ENCODE results near the gene CEP72.

The CEP72 gene

DNA sequence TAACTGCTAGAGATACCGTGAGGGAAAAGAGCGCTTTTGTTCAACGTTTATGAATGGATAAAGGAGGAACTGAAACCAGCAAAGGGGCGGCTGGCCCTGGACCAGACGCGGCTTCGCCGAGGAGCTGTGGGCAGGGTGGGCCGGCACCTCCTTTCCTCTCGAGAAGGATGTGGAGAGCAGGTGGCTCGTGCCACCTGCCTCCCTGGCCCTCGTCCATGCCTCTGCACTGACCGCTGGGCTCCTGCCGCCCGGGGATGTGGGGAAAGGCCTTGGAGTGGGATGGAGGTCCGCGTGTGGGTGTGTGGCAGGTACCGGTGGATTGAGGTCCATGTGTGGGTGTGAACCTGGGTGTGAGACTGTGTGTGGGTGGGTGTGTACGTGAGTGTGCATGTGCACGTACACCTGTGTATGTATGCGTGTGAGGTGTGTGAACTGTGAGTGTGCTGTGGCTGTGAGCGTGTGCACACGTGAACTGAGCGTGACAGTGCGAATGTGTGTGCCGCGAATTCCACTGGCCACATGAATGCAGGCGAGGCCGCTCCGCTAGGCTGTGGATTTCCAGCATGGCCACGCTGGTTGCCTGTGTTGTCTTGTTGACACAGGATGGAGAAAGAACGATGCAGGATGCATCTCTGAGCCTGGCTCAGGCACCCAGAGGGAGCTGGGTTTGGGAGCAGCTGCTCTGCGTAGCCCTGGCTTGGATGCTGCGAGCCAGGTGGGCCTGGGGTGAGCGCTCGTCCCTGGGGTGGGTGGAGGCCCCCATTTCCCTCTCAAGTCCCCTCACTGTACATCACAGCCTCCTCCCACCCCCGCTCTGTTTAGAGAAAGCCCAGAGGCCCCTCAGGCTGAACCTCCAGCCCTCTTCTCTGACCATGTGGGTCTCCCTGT is 4.4 kb upstream of the CEP72 start (continued):
- TF ChIP-seq, protein P1, sequence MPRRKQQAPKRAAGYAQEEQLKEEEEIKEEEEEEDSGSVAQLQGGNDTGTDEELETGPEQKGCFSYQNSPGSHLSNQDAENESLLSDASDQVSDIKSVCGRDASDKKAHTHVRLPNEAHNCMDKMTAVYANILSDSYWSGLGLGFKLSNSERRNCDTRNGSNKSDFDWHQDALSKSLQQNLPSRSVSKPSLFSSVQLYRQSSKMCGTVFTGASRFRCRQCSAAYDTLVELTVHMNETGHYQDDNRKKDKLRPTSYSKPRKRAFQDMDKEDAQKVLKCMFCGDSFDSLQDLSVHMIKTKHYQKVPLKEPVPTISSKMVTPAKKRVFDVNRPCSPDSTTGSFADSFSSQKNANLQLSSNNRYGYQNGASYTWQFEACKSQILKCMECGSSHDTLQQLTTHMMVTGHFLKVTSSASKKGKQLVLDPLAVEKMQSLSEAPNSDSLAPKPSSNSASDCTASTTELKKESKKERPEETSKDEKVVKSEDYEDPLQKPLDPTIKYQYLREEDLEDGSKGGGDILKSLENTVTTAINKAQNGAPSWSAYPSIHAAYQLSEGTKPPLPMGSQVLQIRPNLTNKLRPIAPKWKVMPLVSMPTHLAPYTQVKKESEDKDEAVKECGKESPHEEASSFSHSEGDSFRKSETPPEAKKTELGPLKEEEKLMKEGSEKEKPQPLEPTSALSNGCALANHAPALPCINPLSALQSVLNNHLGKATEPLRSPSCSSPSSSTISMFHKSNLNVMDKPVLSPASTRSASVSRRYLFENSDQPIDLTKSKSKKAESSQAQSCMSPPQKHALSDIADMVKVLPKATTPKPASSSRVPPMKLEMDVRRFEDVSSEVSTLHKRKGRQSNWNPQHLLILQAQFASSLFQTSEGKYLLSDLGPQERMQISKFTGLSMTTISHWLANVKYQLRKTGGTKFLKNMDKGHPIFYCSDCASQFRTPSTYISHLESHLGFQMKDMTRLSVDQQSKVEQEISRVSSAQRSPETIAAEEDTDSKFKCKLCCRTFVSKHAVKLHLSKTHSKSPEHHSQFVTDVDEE (CRISPR knock-in tag; IDR thresholded peaks at IDR 0.05) = no peak
- no peak for TF ChIP-seq SNAI2 (CRISPR knock-in tag; IDR thresholded peaks at IDR 0.05)
- TF ChIP-seq, protein P2, sequence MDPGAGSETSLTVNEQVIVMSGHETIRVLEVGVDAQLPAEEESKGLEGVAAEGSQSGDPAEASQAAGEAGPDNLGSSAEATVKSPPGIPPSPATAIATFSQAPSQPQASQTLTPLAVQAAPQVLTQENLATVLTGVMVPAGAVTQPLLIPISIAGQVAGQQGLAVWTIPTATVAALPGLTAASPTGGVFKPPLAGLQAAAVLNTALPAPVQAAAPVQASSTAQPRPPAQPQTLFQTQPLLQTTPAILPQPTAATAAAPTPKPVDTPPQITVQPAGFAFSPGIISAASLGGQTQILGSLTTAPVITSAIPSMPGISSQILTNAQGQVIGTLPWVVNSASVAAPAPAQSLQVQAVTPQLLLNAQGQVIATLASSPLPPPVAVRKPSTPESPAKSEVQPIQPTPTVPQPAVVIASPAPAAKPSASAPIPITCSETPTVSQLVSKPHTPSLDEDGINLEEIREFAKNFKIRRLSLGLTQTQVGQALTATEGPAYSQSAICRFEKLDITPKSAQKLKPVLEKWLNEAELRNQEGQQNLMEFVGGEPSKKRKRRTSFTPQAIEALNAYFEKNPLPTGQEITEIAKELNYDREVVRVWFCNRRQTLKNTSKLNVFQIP (CRISPR knock-in tag; IDR thresholded peaks at IDR 0.05; ENCODE audit: borderline replicate concordance, low read depth) = no peak
- TF ChIP-seq BACH2 (CRISPR knock-in tag; IDR thresholded peaks at IDR 0.05; ENCODE audit: borderline replicate concordance) = no peak
- TF ChIP-seq CSDC2 (CRISPR knock-in tag; IDR thresholded peaks at IDR 0.05) = no peak
- no peak for TF ChIP-seq ZFP30 (CRISPR knock-in tag; IDR thresholded peaks at IDR 0.05)

DNA sequence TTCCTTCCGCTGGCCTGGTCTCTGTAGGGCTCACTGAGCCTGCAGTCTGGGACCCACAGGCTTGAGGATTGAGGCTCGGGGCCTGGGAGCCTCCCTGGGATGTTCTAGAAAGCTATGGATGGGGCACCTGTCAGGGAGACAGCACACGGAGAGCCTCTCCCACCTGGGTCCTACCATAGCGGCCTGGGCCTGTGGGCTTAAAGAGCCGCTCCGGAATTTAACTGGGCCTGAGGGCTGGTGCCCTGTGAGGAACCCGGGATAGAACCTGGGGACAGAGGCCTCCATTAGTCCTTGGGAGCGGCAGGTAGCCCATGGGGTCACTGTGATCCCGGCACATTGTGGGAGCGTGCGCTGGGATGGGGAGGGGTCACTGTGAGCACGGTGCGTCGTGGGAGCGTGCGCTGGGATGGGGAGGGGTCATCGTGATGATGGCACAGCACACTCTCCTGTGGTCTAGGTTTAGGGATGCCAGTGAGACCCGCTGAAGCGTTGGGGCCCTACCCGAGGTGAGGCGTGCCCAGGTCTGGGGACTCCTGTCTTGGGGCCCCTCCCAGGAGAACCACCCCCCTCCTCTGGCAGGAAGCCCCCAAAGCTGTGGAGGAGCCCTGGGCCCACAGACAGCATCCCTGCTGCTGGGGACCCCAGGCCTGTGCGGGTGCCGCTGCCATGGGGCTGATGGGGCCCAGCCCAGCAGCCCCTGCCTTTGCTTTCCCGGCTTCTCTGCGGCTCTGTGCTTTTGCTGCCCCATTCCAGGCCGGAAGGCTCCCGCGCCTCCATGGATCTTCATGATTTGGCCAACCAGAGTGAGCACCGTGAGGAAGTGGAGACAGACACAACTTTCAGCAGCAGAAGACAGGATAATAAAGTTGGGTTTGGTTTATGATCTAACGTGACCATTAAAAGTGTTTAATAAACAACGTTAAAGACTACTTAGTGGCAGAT is 3.4 kb upstream of the CEP72 start:
- no peak for ATAC-seq
- TF ChIP-seq ARNTL (CRISPR knock-in tag; IDR thresholded peaks at IDR 0.05; ENCODE audit: borderline replicate concordance, low read depth) (no peak), ZNF565 (CRISPR knock-in tag; conservative IDR thresholded peaks at IDR 0.05; ENCODE audit: low read depth) (no peak), ZC3H10 (CRISPR knock-in tag; IDR thresholded peaks at IDR 0.05) (no peak), TOX (CRISPR knock-in tag; IDR thresholded peaks at IDR 0.05; ENCODE audit: borderline replicate concordance) (no peak), GLIS3 (CRISPR knock-in tag; IDR thresholded peaks at IDR 0.05) (no peak), PPARA (CRISPR knock-in tag; IDR thresholded peaks at IDR 0.05; ENCODE audit: borderline replicate concordance) (no peak), ESRRG (CRISPR knock-in tag; IDR thresholded peaks at IDR 0.05) (no peak), TCF4 (CRISPR knock-in tag; IDR thresholded peaks at IDR 0.05; ENCODE audit: borderline replicate concordance) (no peak), BACH2 (CRISPR knock-in tag; IDR thresholded peaks at IDR 0.05; ENCODE audit: borderline replicate concordance) (no peak), OSR1 (CRISPR knock-in tag; IDR thresholded peaks at IDR 0.05) (no peak), ZFP30 (CRISPR knock-in tag; IDR thresholded peaks at IDR 0.05) (no peak), RARB (CRISPR knock-in tag; IDR thresholded peaks at IDR 0.05) (no peak), ZNF8 (CRISPR knock-in tag; IDR thresholded peaks at IDR 0.05) (no peak), ZFP3 (CRISPR knock-in tag; IDR thresholded peaks at IDR 0.05) (no peak), CSDC2 (CRISPR knock-in tag; IDR thresholded peaks at IDR 0.05) (no peak), ZNF70 (CRISPR knock-in tag; IDR thresholded peaks at IDR 0.05) (no peak)
- TF ChIP-seq, protein P3, sequence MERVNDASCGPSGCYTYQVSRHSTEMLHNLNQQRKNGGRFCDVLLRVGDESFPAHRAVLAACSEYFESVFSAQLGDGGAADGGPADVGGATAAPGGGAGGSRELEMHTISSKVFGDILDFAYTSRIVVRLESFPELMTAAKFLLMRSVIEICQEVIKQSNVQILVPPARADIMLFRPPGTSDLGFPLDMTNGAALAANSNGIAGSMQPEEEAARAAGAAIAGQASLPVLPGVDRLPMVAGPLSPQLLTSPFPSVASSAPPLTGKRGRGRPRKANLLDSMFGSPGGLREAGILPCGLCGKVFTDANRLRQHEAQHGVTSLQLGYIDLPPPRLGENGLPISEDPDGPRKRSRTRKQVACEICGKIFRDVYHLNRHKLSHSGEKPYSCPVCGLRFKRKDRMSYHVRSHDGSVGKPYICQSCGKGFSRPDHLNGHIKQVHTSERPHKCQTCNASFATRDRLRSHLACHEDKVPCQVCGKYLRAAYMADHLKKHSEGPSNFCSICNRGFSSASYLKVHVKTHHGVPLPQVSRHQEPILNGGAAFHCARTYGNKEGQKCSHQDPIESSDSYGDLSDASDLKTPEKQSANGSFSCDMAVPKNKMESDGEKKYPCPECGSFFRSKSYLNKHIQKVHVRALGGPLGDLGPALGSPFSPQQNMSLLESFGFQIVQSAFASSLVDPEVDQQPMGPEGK (CRISPR knock-in tag; IDR thresholded peaks at IDR 0.05; ENCODE audit: borderline replicate concordance) = no peak
- TF ChIP-seq, protein P4, sequence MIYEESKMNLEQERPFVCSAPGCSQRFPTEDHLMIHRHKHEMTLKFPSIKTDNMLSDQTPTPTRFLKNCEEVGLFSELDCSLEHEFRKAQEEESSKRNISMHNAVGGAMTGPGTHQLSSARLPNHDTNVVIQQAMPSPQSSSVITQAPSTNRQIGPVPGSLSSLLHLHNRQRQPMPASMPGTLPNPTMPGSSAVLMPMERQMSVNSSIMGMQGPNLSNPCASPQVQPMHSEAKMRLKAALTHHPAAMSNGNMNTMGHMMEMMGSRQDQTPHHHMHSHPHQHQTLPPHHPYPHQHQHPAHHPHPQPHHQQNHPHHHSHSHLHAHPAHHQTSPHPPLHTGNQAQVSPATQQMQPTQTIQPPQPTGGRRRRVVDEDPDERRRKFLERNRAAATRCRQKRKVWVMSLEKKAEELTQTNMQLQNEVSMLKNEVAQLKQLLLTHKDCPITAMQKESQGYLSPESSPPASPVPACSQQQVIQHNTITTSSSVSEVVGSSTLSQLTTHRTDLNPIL (CRISPR knock-in tag; IDR thresholded peaks at IDR 0.05; ENCODE audit: low read depth) = no peak
- TF ChIP-seq, protein P2 (CRISPR knock-in tag; IDR thresholded peaks at IDR 0.05; ENCODE audit: borderline replicate concordance, low read depth) = no peak
- TF ChIP-seq, protein P5, sequence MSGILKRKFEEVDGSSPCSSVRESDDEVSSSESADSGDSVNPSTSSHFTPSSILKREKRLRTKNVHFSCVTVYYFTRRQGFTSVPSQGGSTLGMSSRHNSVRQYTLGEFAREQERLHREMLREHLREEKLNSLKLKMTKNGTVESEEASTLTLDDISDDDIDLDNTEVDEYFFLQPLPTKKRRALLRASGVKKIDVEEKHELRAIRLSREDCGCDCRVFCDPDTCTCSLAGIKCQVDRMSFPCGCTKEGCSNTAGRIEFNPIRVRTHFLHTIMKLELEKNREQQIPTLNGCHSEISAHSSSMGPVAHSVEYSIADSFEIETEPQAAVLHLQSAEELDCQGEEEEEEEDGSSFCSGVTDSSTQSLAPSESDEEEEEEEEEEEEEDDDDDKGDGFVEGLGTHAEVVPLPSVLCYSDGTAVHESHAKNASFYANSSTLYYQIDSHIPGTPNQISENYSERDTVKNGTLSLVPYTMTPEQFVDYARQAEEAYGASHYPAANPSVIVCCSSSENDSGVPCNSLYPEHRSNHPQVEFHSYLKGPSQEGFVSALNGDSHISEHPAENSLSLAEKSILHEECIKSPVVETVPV (CRISPR knock-in tag; IDR thresholded peaks at IDR 0.05) = no peak

All from SK-N-SH treated with all-trans-retinoic acid at 6 μM for 48 hours (cell line).